ENCODE results near the gene TXNDC8. TPM values are rescaled to one million over a fixed set of nuclear protein-coding genes. Genes with fewer than 3 reads are reported as not detected.

TXNDC8 gene
- total RNA-seq, 1 donor from 2014 or later: not detected

- no peaks in the 10 kb centered on the region for H3K27me3 ChIP-seq
- intact Hi-C loops (cut with DNase I): no loop called here
- no peak for DNase-seq (ENCODE audit: extremely low spot score in 2 of 2)
- H3K36me3 ChIP-seq: no peaks in the 10 kb centered on the region
- no peaks in the 10 kb centered on the region for H3K9me3 ChIP-seq
- no peak overlapping the region for H3K27ac ChIP-seq
- no peak overlapping the region for H3K4me3 ChIP-seq
- no peaks in the 10 kb centered on the region for H3K4me1 ChIP-seq
- TF ChIP-seq CTCF (IDR thresholded peaks at IDR 0.05) (no peak), POLR2AphosphoS5 (IDR thresholded peaks at IDR 0.05; ENCODE audit: insufficient read depth in 1 of 2, low read depth in 1 of 2) (no peak)
These were observed 47.7 kb downstream of the TXNDC8 start for GRCh38 chr9:110290001-110290400.

GRCh38 chr9:110288503-110288902 is 49.2 kb downstream of the TXNDC8 start:
- Histone ChIP-seq H3K4me1 (no peaks in the 10 kb centered on the region), H3K36me3 (no peaks in the 10 kb centered on the region), H3K27me3 (no peaks in the 10 kb centered on the region), H3K27ac (no peak overlapping the region), H3K9me3 (no peaks in the 10 kb centered on the region), H3K4me3 (no peak overlapping the region)
- intact Hi-C loops (cut with DNase I): no loop called here
- TF ChIP-seq CTCF (IDR thresholded peaks at IDR 0.05): no peak
- TF ChIP-seq POLR2AphosphoS5 (IDR thresholded peaks at IDR 0.05; ENCODE audit: insufficient read depth in 1 of 2, low read depth in 1 of 2): no peak
- no peak for TF ChIP-seq POLR2A (IDR thresholded peaks at IDR 0.05)
- DNase-seq (ENCODE audit: extremely low spot score in 2 of 2): no peak

- no peaks in the 10 kb centered on the region for H3K4me1 ChIP-seq
- no peak for TF ChIP-seq POLR2AphosphoS5 (IDR thresholded peaks at IDR 0.05; ENCODE audit: insufficient read depth in 1 of 2, low read depth in 1 of 2)
- TF ChIP-seq POLR2A (IDR thresholded peaks at IDR 0.05): no peak
- TF ChIP-seq CTCF (IDR thresholded peaks at IDR 0.05): no peak
- H3K27me3 ChIP-seq: no peaks in the 10 kb centered on the region
- no peak overlapping the region for H3K27ac ChIP-seq
- intact Hi-C loops (cut with DNase I): no loop called here
- H3K4me3 ChIP-seq: no peak overlapping the region
- no peak for DNase-seq (ENCODE audit: extremely low spot score in 2 of 2)
- no peaks in the 10 kb centered on the region for H3K36me3 ChIP-seq
- no peaks in the 10 kb centered on the region for H3K9me3 ChIP-seq
These were observed 50.4 kb downstream of the TXNDC8 start for GRCh38 chr9:110287289-110287680.

GRCh38 chr9:110284211-110284844 is 53.3 kb downstream of the TXNDC8 start:
- TF ChIP-seq POLR2A (IDR thresholded peaks at IDR 0.05) (no peak), CTCF (IDR thresholded peaks at IDR 0.05) (no peak), POLR2AphosphoS5 (IDR thresholded peaks at IDR 0.05; ENCODE audit: insufficient read depth in 1 of 2, low read depth in 1 of 2) (no peak)
- no peak for DNase-seq (ENCODE audit: extremely low spot score in 2 of 2)
- no peak overlapping the region for H3K27ac ChIP-seq

GRCh38 chr9:110283751-110284150 is 53.9 kb downstream of the TXNDC8 start:
- intact Hi-C loops (cut with DNase I): no loop called here
- H3K27ac ChIP-seq: no peak overlapping the region
- H3K4me1 ChIP-seq: no peaks in the 10 kb centered on the region
- H3K9me3 ChIP-seq: no peaks in the 10 kb centered on the region
- no peaks in the 10 kb centered on the region for H3K27me3 ChIP-seq
- no peak for TF ChIP-seq POLR2A (IDR thresholded peaks at IDR 0.05)
- no peak for TF ChIP-seq POLR2AphosphoS5 (IDR thresholded peaks at IDR 0.05; ENCODE audit: insufficient read depth in 1 of 2, low read depth in 1 of 2)
- TF ChIP-seq CTCF (IDR thresholded peaks at IDR 0.05): no peak
- no peaks in the 10 kb centered on the region for H3K36me3 ChIP-seq
- H3K4me3 ChIP-seq: no peak overlapping the region
- no peak for DNase-seq (ENCODE audit: extremely low spot score in 2 of 2)

More at GRCh38 chr9:110284211-110284844, 53.3 kb downstream of the TXNDC8 start:
- no peaks in the 10 kb centered on the region for H3K27me3 ChIP-seq
- H3K4me3 ChIP-seq: no peak overlapping the region
- H3K4me1 ChIP-seq: no peaks in the 10 kb centered on the region
- H3K36me3 ChIP-seq: no peaks in the 10 kb centered on the region
- intact Hi-C loops (cut with DNase I): no loop called here
- no peaks in the 10 kb centered on the region for H3K9me3 ChIP-seq

Measured in vagina (tissue), 2 donors.